GM21737 (cell line): ENCODE results near the gene MLEC.
A peak's percentile ranks its signal among the peaks of the same experiment; 100 is the strongest.

Experiments
- ATAC-seq: cut with Tn5 transposase; IDR thresholded peaks from one replicate; pipeline ENCODE4 v1.9.1; 2021; ENCODE audit warnings: mild to moderate bottlenecking, moderate library complexity; ENCODE audit not compliant: unreplicated experiment

Gene MLEC, protein sequence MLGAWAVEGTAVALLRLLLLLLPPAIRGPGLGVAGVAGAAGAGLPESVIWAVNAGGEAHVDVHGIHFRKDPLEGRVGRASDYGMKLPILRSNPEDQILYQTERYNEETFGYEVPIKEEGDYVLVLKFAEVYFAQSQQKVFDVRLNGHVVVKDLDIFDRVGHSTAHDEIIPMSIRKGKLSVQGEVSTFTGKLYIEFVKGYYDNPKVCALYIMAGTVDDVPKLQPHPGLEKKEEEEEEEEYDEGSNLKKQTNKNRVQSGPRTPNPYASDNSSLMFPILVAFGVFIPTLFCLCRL

DNA sequence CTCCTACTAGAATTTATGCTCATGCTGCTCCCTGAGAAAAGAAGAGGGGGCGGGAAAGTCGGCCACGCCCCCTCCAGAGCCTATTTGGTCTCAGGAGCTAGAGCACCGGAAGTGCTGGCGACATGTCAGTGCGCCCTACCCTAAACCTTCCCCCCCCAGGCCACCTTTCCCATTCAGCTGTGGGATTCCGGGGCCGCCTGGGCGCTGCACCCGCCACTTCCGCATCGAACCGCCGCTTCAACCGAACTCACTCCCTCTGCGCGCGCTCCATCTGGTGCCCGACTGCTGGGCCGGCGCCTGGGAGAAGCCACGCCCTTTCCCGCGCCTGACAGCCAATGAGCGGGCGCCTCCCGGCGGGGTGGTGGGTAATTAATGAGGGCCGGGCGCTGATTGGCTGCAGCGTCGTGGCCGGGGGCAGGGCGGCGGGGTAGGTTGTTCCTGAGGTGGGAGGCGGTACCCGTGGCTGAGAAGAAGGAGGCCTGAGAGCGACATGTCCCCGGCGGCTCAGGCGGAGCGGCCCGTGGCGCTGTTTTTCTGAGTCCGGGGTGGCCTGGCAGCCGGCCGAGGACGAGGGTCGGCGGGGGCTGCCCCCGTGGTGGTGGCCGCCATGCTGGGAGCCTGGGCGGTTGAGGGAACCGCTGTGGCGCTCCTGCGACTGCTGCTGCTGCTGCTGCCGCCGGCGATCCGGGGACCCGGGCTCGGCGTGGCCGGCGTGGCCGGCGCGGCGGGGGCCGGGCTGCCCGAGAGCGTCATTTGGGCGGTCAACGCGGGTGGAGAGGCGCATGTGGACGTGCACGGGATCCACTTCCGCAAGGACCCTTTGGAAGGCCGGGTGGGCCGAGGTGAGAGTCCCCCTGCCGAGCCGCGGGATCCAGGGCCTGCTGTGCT, at the start of gene MLEC:
Gene MLEC (plus strand): TSS at position 460 of the 888 bp plus-strand sequence. CDS start 148 bp downstream, at position 608.
- peak; percentile 59 for ATAC-seq

DNA sequence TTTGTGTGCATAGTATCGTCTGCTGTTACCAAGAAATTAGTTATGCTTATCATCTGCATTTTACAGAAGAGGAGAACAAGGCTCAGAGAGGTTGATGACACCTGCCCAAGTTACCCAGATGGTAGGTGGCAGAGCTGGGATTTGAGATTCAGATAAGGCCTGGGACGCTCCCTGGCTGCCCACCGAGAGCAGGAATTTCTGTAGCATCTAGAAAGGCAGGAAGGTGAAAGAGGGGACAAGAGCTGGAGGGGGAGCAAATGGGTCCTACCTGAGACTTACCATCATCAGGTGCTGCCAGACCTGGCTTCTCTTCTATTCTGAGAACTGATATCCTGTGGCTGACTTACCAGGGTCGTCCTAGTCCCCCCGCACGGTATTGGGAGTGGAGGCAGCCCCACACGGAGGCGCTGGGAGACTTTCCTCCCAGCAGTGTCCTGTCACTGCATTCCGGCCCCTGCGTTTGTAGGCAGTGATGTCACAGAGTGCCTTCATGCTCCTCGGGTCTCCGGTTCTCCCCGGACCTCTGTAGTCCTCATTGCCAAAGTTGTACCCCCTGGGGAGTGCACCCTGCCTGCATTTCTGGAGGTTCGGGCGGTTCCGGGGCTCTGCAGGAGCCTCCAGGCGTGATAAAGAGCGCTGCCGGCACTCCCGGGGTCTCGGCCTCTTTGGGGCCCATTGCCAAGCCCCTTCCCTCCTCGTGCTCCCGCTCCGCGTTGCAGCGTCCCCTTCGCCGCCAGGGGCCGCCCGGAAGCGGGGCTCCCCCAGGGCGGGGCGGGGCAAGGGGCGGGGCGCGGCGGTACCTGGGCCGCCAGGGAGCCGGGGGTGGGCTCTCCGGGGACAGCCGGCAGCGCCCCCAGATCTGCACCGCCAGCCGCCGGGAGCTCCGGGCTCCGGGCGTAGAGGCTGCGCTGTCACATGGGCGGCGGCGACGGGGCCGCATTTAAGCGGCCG, 46.9 kb upstream of the MLEC start, which contains the start of gene CABP1:
Gene CABP1 (plus strand): TSS at position 856 of the 951 bp plus-strand sequence. CDS start 60 bp downstream, at position 916.
- peak; percentile 72 for ATAC-seq

DNA sequence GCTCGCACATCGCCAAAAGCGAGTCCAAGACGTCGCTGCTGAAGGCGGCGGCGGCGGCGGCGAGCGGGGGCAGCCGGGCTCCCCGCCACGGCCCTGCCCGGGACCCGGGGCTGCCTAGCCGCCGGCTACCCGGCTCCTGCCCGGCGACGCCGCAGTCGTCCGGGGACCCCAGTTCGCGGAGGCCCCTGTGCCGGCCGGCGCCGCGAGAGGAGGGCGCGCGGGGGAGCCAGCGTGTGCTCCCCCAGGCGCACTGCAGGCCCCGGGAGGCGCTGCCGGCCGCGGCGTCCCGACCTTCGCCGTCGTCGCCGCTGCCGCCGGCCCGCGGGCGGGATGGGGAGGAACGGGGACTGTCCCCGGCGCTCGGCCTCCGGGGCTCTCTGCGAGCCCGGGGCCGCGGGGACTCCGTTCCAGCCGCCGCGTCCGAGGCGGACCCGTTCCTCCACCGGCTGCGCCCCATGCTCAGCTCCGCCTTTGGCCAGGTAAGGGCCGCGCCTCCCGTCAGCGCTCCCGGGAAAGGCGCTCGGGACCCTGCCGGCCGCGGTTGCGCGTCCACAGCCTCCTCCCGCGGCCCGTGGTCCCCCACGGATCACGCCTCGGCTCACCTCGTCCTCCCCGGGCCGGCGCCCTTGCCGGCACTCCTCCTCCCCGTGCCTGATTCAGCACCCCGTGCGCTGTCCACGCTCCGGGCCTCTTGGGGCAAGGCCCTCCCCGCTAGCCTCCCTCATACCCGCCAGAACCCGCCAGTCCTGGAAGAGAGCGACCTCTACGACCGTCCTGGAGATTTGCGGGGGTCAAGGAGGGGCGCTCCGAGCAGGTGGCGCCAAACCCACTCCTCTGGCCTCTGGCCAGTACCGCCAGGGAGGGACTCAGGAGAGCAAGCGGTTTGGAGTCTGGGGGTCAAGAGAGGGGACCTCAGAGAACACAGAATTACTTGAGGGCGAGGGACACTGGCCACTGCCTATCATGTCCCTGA, 45.8 kb upstream of the MLEC start:
- ATAC-seq, result peak; percentile 32

DNA sequence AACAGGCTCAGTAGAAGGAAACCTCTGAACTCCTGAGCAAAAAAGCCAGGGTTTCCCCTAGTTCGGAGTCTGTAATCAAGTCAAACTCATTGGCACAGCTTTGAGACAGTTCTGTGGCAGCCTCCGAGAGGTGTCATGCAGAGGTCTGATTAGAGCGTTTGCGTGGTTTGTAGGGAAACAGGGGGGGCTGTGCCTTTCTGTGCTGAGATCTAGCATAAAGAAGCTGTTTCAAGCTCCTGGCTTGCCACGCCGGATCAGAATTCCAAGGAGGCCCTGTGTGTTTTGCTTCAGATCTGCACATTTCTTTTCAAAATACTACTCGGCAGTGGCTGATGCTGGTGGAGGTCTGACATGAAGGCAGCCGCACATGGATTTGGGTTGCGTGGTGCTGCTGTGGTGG, 44.8 kb upstream of the MLEC start:
- no peak for ATAC-seq

DNA sequence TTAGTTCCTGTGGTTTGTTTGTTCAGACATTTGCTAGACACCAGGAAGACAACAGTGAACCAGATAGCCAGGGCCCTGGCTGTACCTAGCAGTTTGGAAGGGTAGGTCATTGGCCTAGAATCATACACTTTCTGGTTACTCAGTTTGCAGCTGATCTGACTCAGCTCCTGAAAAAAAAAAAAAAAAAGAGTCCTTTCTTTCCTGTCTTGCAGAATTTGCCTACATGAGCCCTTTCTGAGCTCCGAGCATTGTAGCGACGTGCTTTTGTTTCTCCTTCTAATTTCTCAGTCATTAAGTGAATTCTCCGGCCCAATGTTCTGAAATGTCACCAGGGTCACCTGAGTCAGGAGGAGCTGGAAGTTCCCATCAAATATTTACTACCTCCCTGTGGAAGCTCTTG, 44.1 kb upstream of the MLEC start:
- ATAC-seq, result no peak

DNA sequence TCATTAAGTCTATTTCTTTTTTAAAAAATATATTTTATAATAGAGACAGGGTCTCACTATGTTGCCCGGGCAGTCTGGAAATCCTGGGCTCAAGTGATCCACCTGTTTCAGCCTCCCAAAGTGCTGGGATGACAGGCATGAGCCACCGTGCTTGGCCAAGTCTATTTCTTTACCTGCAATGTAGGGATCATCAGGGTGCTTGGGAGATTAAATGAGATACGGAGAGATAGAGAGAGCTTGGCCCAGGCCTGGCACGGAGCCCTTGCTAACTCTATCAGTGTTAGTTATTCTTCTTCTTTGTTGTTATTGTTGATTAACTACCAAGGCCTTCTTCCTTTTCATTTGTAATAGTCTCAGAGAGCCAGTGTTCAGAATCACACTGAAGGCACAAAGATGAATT, 43.4 kb upstream of the MLEC start:
- ATAC-seq, result no peak

DNA sequence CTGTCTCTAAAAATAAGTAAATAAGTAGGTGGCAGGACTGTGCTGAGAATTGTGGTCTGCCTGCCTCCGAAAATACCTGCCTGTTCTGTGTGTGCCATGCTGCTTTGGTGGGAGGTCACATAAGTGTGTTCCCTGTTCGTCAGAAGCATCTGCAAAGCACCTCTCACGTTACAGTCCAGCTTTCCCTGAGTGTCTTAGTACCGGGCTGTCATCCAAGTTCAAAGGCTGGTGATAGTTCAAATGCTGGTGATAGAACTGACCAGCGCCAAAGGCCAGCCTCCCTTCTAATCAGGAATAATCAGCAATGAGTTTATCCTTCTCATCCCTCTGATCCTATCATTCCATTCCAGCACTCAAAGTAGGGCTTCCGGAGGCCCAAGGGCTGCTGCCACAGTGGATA, 40.9 kb upstream of the MLEC start:
- no peak for ATAC-seq

DNA sequence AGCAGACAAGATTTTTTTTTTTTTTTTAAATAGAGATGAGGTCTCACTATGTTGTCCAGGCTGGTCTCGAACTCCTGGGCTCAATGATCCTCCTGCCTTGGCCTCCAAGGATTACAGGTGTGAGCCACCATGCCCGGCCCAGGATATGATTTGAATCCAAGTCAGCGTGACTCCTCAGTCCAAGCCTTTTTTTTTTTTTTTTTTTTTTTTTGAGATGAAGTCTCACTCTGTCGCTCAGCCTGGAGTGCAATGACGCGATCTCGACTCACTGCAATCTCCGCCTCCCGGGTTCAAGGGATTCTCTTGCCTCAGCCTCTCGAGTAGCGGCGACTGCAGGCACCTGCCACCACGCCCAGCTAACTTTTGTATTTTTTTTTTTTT, 39.6 kb upstream of the MLEC start:
- no peak for ATAC-seq

DNA sequence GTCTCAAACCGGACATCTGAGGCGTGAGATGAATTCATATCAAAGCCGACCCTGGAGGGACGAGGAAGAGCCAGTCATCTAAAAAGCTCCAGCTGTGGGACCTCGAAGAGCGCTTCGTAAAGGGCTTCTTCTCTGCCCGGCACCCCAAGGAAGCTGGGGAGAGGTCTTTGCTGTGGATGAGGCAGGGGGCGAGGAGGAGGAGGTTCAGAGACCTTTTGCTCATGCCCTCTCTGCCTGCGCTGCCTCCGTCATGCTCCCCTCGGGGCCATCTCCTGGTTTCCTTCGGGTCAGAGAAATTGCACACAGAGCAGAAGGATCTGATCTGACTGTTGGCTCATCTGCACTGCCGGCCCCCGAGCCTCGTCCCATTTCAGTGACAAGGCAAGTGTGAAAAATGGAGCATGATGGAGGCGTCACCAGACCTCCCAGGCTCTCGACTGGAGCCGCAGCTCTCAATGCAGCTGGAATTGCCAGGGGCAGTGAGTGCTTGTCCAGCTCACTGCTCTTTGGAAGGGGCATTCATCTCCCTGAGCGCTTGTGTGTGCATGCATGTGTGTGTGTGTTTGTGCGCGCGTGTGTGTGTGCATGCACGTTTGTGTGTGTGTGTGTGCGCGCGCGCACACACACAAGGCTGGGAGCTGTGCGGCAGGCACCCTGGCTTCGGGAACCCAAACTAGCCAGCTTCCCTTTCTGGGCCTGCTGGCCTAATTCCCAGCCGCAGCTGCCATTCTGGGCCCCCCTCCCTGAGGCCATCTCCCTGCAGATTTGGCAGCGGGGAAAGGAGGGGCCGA, 37.3 kb upstream of the MLEC start:
- no peak for ATAC-seq

DNA sequence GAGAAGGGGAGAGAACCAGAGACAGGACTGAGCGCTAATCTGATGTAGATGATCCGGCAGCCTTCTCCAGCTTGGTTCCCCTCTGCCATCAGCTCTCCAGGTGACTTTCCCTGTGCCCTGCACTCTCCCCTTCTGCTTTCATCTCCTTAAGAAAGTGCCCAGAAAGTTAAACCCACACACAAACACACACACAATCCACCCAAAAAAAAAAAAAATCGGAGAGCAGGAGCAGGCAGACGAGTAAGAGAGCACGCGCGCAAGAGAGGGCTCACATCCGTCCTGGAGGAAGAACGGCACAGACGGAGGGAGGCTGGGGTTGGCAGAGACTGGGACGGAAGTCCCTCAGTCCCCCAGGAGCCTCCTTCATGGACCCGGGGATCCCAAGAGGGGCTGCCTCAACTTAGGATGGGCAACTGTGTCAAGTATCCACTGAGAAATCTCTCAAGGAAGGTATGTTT, 36.7 kb upstream of the MLEC start:
- ATAC-seq, result no peak

DNA sequence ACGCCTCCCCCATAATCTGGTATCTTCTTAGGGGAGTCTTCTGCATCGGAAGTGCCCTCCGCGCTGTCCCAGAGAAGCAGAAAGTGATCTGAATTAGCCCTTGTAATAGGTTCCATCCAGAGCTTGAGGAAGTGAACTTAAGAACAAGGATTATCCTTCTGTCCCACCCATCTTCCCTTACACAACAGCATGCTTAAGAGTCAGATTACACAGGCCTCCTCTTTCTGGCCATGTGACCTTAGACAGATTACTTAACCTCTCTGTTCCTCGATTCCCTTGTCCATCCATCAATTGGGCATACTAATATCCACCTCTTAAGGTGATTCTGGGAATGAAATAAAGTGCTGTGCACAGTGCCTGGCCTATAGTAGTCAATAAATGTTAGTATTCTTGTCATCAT, 35.1 kb upstream of the MLEC start:
- no peak for ATAC-seq

DNA sequence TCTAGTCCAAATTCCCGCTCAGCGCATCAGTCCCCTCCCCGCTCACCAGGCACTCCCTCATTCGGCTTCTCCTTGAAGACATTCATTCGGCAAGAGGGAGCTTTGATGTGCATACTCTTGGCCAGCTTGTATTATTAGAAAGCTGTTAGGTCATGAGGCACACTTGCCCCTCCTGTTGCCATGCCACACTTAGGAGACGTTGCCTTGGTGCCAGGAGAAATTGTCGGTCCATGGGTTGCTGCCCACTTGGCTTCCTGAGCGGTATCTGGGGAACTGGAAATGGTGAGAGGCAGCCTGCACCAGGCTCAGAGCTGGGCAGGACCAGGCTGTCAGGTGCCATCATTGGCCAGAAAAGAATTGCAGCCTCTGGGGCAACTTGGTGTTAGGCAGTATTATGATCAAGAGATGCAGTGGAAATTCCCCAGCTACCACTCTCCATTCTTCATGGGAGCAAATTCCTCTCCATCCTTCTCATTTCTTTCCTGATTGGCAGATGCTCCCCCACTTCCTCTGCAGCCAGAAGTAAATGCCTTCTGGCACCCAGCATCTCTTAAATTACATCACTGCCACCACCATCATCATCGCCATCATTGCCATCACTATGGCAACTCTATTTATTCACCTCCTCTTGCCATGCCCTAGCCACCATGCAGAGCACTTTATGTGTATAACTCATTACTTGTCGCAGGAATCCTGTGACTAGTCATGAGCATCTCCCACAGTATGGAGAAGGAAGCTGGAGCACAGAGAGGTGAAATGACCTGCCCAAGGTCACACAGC, 34.1 kb upstream of the MLEC start:
- ATAC-seq, result no peak

DNA sequence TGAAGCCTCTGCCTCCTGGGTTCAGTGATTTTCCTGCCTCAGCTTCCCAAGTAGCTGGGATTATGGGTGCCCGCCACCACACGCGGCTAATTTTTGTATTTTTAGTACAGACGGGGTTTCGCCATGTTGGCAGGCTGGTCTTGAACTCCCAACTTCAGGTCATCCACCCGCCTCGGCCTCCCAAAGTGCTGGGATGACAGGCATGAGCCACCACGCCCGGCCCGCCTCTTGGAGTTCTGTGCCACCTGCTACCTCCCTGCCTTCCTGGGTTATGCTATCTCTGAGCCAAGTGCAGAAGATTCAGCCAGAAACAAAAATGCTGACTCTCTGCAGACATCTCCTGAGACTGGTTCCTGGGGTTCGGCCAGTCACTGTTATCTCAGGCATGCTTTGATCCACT, 33.3 kb upstream of the MLEC start:
- no peak for ATAC-seq

DNA sequence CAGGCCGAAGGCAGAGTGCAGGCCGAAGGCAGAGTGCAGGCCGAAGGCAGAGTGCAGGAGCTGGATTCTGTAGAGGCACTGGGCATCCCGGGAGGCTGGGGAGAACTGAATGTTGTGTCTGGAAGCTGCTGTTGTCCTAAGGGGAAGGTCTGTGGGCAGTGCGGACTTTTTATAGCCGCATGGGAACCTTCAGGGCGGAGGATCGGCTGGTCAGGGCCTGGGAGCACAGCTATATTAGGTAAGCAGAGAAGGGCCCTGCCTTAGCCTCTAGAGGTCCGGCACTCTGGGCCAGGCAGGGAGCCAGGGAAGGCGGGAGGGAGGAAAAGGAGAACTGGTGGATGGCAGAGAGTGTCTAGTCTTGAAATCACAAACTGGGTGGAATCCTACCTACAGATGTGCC, 32.3 kb upstream of the MLEC start:
- no peak for ATAC-seq

DNA sequence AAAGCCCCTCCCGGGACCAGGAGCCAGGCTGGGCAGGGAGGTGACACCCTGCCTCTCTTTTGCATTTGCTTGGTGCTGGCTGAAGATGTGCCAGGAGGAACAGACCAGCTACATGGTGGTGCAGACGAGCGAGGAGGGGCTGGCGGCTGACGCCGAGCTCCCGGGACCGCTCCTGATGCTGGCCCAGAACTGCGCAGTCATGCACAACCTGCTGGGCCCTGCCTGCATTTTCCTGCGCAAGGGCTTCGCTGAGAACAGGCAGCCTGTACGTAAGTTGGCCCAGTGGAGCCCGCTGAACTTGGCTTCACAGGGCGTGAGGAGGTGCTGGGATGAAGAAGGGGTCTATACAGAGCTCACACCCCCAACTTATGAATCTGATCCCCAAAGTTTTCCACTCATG, 30.9 kb upstream of the MLEC start:
- no peak for ATAC-seq

DNA sequence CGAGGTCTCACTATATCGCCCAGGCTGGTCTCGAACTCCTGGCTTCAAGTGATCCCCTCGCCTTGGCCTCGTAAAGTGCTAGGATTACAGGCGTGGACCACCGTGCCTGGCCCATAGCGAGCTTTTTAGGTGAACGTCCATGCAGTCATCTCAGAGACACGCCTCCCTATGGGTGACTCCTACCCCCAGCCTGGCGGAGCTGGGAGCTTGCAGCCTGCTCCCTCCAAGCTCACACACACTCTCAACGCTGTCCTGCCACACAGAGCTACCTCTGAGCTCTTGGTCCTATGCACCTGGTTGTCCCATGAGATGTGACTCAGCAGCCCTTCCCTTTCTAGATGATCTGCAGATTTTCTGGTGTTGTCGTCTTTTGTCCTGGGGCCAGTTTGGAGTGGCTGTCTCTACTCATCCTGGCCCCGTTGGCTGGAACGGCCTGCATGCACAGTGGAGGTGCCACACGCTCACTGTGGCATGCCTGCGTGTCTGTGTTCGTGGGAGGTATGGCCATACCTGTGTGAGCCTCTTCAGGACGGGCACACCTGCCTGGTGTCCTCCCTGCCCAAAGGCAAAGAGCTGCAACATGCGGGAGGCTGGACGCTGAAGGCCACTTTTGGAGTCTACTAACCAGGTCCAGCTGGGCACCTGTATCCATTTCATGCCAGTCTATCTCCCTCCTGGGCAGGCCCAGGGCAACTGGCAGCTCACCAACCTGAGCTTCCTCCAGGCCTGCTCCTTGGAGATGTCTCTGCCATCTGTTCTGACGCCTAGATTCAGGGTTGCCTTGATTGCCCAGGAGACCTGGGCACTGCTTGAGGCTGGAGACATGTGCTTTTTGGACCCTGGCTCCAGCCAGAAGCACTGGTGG, 28.4 kb upstream of the MLEC start:
- ATAC-seq, result no peak

DNA sequence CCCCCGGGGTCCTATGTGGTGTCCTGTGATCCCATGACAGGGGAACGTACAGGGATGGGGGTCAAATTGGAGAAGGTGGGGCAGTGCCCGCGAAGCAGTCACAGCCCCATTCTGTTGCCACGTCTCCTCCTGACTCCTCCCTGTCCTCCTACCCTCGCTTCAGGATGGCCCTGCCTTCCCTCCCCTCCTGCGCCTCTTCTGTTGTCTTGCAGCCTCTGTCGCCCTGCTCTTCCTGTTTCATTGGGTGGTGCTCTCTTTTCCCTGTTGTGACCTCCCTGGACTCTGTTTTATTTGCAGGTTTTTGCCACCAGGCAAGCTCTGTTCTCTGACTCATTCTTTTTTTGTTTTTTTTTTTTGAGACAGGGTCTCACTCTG, 27.8 kb upstream of the MLEC start:
- no peak for ATAC-seq
